ENCODE measurements around the gene FAM200C. TPM values are rescaled to one million over a fixed set of nuclear protein-coding genes. Genes with fewer than 3 reads are reported as not detected.

Gene FAM200C
- total and polyA plus RNA-seq, 9 of the 15 experiments (the other 6 are each of a cell fraction or from before 2014, with no cell fraction given): 1.3 to 7.0 (median 1.8) TPM

DNA sequence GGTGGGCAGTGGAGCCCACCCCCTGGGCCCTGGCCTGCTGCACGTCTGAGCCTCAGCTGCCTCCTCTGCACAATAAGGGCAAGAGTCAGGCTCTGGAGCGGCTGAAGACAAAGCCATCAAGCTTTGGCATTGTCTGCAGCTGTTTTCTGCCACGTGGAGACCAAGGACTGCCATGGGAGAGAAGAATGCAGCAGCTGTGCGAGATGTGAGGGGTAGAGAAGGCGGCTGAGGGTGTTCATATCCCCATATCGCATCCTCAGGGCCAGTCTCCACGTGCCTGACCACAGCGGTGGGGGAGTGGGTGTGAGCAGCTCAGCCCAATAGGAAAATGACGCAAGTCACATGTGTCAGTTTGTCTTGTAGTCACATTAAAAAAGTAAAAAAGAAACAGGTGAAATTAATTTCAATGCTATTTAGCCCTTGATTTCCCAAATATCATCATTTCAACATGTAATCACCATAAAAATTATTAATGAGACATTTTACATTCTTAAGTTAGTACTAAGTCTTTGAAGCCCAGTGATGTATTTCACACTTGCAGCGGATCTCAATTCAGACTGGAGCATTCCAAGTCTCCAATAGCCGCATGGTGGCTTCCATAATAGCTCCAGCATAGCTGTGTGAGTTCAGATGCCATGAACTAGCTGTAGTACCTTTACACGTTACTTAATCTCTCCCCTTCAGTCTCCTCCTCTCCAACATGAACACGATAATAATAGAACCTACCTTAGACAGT lies 36.0 kb downstream of the FAM200C start (continued):
- TF ChIP-seq CBX3 (IDR thresholded peaks at IDR 0.05; ENCODE audit: borderline replicate concordance in 1 of 2, low read length in 2 of 2) (peak in 1 of 2 experiments; percentile 31; a peak in 1 of 3 replicates), IFI16 (CRISPR knock-in tag; IDR thresholded peaks at IDR 0.05) (no peak), RFX7 (CRISPR knock-in tag; IDR thresholded peaks at IDR 0.05) (no peak), TOE1 (IDR thresholded peaks at IDR 0.05; ENCODE audit: borderline replicate concordance) (no peak), TOE1 (CRISPR knock-in tag; IDR thresholded peaks at IDR 0.05; ENCODE audit: borderline replicate concordance, low read depth) (no peak), ZNF740 (CRISPR knock-in tag; IDR thresholded peaks at IDR 0.05) (0 out of 2 replicates have a peak, but pooled peaks have one; percentile 36), ZNF740 (tag; IDR thresholded peaks at IDR 0.05) (no peak), CEBPB (tag; IDR thresholded peaks at IDR 0.05) (no peak), NRF1 (conservative IDR thresholded peaks at IDR 0.05 in 1 of 2, IDR thresholded peaks at IDR 0.05 in 1 of 2) (no peak), ZNF551 (CRISPR knock-in tag; IDR thresholded peaks at IDR 0.05) (no peak), ZNF583 (CRISPR knock-in tag; IDR thresholded peaks at IDR 0.05) (0 out of 2 replicates have a peak, but pooled peaks have one; percentile 37), SMAD3 (CRISPR knock-in tag; conservative IDR thresholded peaks at IDR 0.05) (no peak), USF1 (CRISPR knock-in tag; IDR thresholded peaks at IDR 0.05) (peak; percentile 69), POLR2B (IDR thresholded peaks at IDR 0.05; ENCODE audit: low read depth, partially characterized antibody) (no peak), ZBTB17 (CRISPR knock-in tag; IDR thresholded peaks at IDR 0.05) (0 out of 2 replicates have a peak, but pooled peaks have one; percentile 29), ZC3H8 (IDR thresholded peaks at IDR 0.05) (no peak), ZBED1 (IDR thresholded peaks at IDR 0.05) (no peak), ZNF717 (CRISPR knock-in tag; IDR thresholded peaks at IDR 0.05) (no peak)
- TF ChIP-seq, protein P1, sequence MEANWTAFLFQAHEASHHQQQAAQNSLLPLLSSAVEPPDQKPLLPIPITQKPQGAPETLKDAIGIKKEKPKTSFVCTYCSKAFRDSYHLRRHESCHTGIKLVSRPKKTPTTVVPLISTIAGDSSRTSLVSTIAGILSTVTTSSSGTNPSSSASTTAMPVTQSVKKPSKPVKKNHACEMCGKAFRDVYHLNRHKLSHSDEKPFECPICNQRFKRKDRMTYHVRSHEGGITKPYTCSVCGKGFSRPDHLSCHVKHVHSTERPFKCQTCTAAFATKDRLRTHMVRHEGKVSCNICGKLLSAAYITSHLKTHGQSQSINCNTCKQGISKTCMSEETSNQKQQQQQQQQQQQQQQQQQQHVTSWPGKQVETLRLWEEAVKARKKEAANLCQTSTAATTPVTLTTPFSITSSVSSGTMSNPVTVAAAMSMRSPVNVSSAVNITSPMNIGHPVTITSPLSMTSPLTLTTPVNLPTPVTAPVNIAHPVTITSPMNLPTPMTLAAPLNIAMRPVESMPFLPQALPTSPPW (CRISPR knock-in tag; IDR thresholded peaks at IDR 0.05): peak; percentile 28; the same call in 1 of the 2 replicates
- TF ChIP-seq, protein P2, sequence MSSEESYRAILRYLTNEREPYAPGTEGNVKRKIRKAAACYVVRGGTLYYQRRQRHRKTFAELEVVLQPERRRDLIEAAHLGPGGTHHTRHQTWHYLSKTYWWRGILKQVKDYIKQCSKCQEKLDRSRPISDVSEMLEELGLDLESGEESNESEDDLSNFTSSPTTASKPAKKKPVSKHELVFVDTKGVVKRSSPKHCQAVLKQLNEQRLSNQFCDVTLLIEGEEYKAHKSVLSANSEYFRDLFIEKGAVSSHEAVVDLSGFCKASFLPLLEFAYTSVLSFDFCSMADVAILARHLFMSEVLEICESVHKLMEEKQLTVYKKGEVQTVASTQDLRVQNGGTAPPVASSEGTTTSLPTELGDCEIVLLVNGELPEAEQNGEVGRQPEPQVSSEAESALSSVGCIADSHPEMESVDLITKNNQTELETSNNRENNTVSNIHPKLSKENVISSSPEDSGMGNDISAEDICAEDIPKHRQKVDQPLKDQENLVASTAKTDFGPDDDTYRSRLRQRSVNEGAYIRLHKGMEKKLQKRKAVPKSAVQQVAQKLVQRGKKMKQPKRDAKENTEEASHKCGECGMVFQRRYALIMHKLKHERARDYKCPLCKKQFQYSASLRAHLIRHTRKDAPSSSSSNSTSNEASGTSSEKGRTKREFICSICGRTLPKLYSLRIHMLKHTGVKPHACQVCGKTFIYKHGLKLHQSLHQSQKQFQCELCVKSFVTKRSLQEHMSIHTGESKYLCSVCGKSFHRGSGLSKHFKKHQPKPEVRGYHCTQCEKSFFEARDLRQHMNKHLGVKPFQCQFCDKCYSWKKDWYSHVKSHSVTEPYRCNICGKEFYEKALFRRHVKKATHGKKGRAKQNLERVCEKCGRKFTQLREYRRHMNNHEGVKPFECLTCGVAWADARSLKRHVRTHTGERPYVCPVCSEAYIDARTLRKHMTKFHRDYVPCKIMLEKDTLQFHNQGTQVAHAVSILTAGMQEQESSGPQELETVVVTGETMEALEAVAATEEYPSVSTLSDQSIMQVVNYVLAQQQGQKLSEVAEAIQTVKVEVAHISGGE (CRISPR knock-in tag; IDR thresholded peaks at IDR 0.05): no peak

Measured in K562 (cell line).